Ectodermal cell (in vitro differentiated cells): ENCODE measurements around the gene NFATC3.

Experiments used
- H3K27ac ChIP-seq: 2 replicates; pipeline ENCODE4 v1.7.0; 2013; ENCODE audit warnings: mild to moderate bottlenecking, low read depth, low read length; ENCODE audit not compliant: insufficient read depth, poor library complexity, severe bottlenecking
- H3K27me3 ChIP-seq: 2 replicates; pipeline ENCODE4 v1.7.0; 2013; ENCODE audit warnings: mild to moderate bottlenecking, low read length; ENCODE audit not compliant: insufficient read depth, control insufficient read depth, poor library complexity, severe bottlenecking
- H3K36me3 ChIP-seq: one replicate; pipeline ENCODE4 v1.7.0; 2013; ENCODE audit warnings: low read length; ENCODE audit not compliant: control insufficient read depth, insufficient read depth
- H3K4me1 ChIP-seq: one replicate; pipeline ENCODE4 v1.7.0; 2013; ENCODE audit warnings: low read length; ENCODE audit not compliant: control insufficient read depth, insufficient read depth
- H3K4me3 ChIP-seq: 2 replicates; pipeline ENCODE4 v1.7.0; 2013; ENCODE audit warnings: low read depth, low read length, control low read depth; ENCODE audit not compliant: insufficient read depth
- H3K9me3 ChIP-seq: 2 replicates; pipeline ENCODE4 v1.7.0; 2013; ENCODE audit warnings: mild to moderate bottlenecking, low read length, moderate library complexity; ENCODE audit not compliant: control insufficient read depth
- WGBS, 2 experiments: methylation state at CpG; one replicate each; pipeline ENCODE4 v1.1.7; 2013; ENCODE audit warnings: missing lambda C conversion rate in 2 of 2; 5-methylcytosine and 5-hydroxymethylcytosine counted together

NFATC3 gene

GRCh38 chr16:68244903-68245853 lies 160.0 kb downstream of the NFATC3 start, which contains the start of gene PLA2G15:
PLA2G15 (plus strand) TSS chr16:68245373; CDS start chr16:68245427, 54 bp downstream.
- no peaks in the 10 kb centered on the region for H3K4me1 ChIP-seq
- H3K36me3 ChIP-seq: no peaks in the 10 kb centered on the region
- H3K4me3 ChIP-seq: peak within 1 kb of the TSS; percentile 75
- 2% methylated on average over 75 of the region's 75 CpGs for WGBS, 2 experiments
- H3K27ac ChIP-seq: no peak within 1 kb of the TSS
- H3K27me3 ChIP-seq: peaks cover 22% of the 10 kb centered on the region
- H3K9me3 ChIP-seq: no peaks in the 10 kb centered on the region

DNA sequence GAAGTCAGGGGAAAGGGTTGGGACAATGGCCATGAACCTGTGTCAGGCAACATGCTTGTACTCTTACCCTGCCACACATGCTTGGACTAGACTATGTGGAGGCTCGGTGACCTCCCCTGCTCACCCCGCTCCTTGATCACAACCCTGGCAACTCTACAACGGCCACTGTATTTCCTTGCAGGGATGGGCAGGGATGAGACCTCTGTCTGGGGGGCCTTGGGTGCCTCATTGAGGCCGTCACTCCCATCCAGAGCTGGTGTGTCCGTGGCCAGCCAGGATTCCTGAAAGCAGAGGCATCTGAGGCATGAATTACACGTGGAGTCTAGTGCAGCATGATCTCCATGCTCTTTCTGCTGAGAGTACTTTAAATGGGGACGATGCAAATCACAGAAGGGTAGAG lies 161.0 kb downstream of the NFATC3 start:
- H3K4me1 ChIP-seq: no peaks in the 10 kb centered on the region
- H3K27me3 ChIP-seq: peaks cover 22% of the 10 kb centered on the region
- H3K4me3 ChIP-seq: no peak overlapping the region
- H3K27ac ChIP-seq: no peak overlapping the region
- WGBS, 2 experiments: 90 to 91% methylated on average over 7 of the region's 7 CpGs
- no peaks in the 10 kb centered on the region for H3K36me3 ChIP-seq
- H3K9me3 ChIP-seq: no peaks in the 10 kb centered on the region

- Histone ChIP-seq H3K9me3 (no peaks in the 10 kb centered on the region), H3K4me1 (no peaks in the 10 kb centered on the region), H3K27ac (no peak overlapping the region), H3K36me3 (no peaks in the 10 kb centered on the region), H3K4me3 (no peak overlapping the region), H3K27me3 (peaks cover 22% of the 10 kb centered on the region)
- WGBS, 2 experiments: 92 to 94% methylated on average over 5 of the region's 5 CpGs
Measured at GRCh38 chr16:68246666-68247065, 161.5 kb downstream of the NFATC3 start.

DNA sequence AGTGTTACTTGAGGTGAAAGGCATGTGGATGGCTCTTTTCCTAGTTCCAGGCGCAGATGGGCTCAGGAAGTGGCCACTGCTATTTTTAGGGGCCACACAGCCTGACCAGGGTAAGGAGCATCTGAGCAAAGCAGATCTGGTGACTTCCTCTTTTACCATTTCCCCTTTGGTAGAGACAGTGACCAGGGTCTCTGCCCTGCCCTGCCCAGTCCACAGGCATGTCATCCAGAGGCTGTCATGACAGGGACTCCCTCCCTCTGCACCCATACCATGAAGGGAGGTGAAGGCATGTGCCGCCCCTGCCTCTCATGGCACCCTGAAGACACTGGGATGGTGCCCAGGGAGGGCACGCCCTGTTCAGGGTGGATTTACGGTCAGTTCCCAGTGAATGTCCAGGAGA lies 162.2 kb downstream of the NFATC3 start:
- no peak overlapping the region for H3K4me3 ChIP-seq
- no peaks in the 10 kb centered on the region for H3K4me1 ChIP-seq
- no peak overlapping the region for H3K27ac ChIP-seq
- H3K36me3 ChIP-seq: no peaks in the 10 kb centered on the region
- WGBS, 2 experiments: 94% methylated on average over 4 of the region's 4 CpGs
- H3K27me3 ChIP-seq: peaks cover 22% of the 10 kb centered on the region
- no peaks in the 10 kb centered on the region for H3K9me3 ChIP-seq

DNA sequence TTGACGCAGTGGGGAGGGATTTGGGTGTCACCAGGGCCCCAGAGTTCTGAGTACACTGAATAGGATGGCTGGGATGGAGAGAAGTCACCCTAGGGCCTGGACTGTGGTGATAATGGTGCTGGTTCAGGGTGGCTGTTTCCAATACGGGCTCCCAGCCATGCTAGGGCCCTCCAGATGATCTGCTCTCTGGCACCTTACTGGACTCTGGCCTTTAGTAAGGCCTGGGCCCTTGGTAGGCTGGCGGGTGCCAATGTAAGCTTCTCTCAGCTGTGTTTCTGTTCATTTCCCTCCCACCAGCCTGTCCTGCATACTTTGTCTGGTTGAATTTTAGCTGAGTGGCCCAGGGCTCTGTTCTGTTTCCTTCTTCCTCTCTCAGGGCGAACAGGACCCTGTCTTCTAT lies 162.8 kb downstream of the NFATC3 start:
- 92 to 93% methylated on average over 4 of the region's 4 CpGs for WGBS, 2 experiments

GRCh38 chr16:68249371-68249770 lies 164.2 kb downstream of the NFATC3 start:
- WGBS, 2 experiments: 92 to 93% methylated on average over 4 of the region's 4 CpGs
- Histone ChIP-seq H3K27me3 (peaks cover 12% of the 10 kb centered on the region), H3K9me3 (no peaks in the 10 kb centered on the region), H3K4me3 (no peak overlapping the region), H3K4me1 (no peaks in the 10 kb centered on the region), H3K27ac (no peak overlapping the region), H3K36me3 (no peaks in the 10 kb centered on the region)

More for the DNA sequence above, 162.8 kb downstream of the NFATC3 start:
- no peak overlapping the region for H3K27ac ChIP-seq
- H3K27me3 ChIP-seq: peaks cover 22% of the 10 kb centered on the region
- no peaks in the 10 kb centered on the region for H3K9me3 ChIP-seq
- H3K4me3 ChIP-seq: no peak overlapping the region
- H3K4me1 ChIP-seq: no peaks in the 10 kb centered on the region
- no peaks in the 10 kb centered on the region for H3K36me3 ChIP-seq

- no peaks in the 10 kb centered on the region for H3K9me3 ChIP-seq
- 94 to 96% methylated on average over 6 of the region's 6 CpGs for WGBS, 2 experiments
- no peaks in the 10 kb centered on the region for H3K27me3 ChIP-seq
- H3K36me3 ChIP-seq: no peaks in the 10 kb centered on the region
- no peak overlapping the region for H3K27ac ChIP-seq
- no peak overlapping the region for H3K4me3 ChIP-seq
- no peaks in the 10 kb centered on the region for H3K4me1 ChIP-seq
Measured at GRCh38 chr16:68250951-68251350, 165.8 kb downstream of the NFATC3 start.

- H3K9me3 ChIP-seq: no peaks in the 10 kb centered on the region
- H3K36me3 ChIP-seq: no peaks in the 10 kb centered on the region
- H3K4me1 ChIP-seq: no peaks in the 10 kb centered on the region
- H3K27ac ChIP-seq: no peak overlapping the region
- H3K4me3 ChIP-seq: no peak overlapping the region
- WGBS, 2 experiments: 96 to 98% methylated on average over 5 of the region's 5 CpGs
- no peaks in the 10 kb centered on the region for H3K27me3 ChIP-seq
Measured at GRCh38 chr16:68251832-68252231, 166.7 kb downstream of the NFATC3 start.

GRCh38 chr16:68252383-68252782 lies 167.2 kb downstream of the NFATC3 start:
- WGBS, 2 experiments: 90 to 92% methylated on average over 5 of the region's 5 CpGs
- Histone ChIP-seq H3K27me3 (no peaks in the 10 kb centered on the region), H3K4me1 (no peaks in the 10 kb centered on the region), H3K4me3 (no peak overlapping the region), H3K27ac (no peak overlapping the region), H3K36me3 (no peaks in the 10 kb centered on the region), H3K9me3 (no peaks in the 10 kb centered on the region)

- Histone ChIP-seq H3K27ac (no peak overlapping the region), H3K4me3 (no peak overlapping the region), H3K27me3 (no peaks in the 10 kb centered on the region), H3K36me3 (no peaks in the 10 kb centered on the region), H3K9me3 (no peaks in the 10 kb centered on the region), H3K4me1 (peaks cover 5% of the 10 kb centered on the region)
- 89 to 92% methylated on average over 4 of the region's 4 CpGs for WGBS, 2 experiments
Measured at GRCh38 chr16:68253721-68254120, 168.6 kb downstream of the NFATC3 start.
